Mucosa of rectum (tissue), 2 donors: ENCODE results near the gene DDR2.

Experiments used
- H3K27ac ChIP-seq, 2 donors: one replicate each; pipeline ENCODE4 v1.7.0; 2013; ENCODE audit warnings: inconsistent platforms in 2 of 2, low read depth in 2 of 2, low read length in 2 of 2
- H3K27me3 ChIP-seq, 2 donors: one replicate each; pipeline ENCODE4 v1.7.0; 2013; ENCODE audit warnings: low read length in 2 of 2; ENCODE audit not compliant: control insufficient read depth in 2 of 2, insufficient read depth in 2 of 2
- H3K36me3 ChIP-seq, 2 donors: one replicate each; pipeline ENCODE4 v1.7.0; 2013; ENCODE audit warnings: low read length in 2 of 2; ENCODE audit not compliant: control insufficient read depth in 2 of 2, insufficient read depth in 2 of 2
- H3K4me1 ChIP-seq, 2 donors: one replicate each; pipeline ENCODE4 v1.7.0; 2013; ENCODE audit warnings: low read length in 2 of 2, mild to moderate bottlenecking in 1 of 2; ENCODE audit not compliant: control insufficient read depth in 2 of 2, insufficient read depth in 2 of 2
- H3K4me3 ChIP-seq, 2 donors: one replicate each; pipeline ENCODE4 v1.7.0; 2013; ENCODE audit warnings: low read length in 2 of 2
- H3K9ac ChIP-seq, 2 donors: one replicate each; pipeline ENCODE4 v1.7.0; 2013; ENCODE audit warnings: low read length in 2 of 2, low read depth in 1 of 2, mild to moderate bottlenecking in 1 of 2
- H3K9me3 ChIP-seq, 2 donors: one replicate each; pipeline ENCODE4 v1.7.0; 2013; ENCODE audit warnings: low read length in 2 of 2; ENCODE audit not compliant: control insufficient read depth in 2 of 2
- donor health status: healthy.
- donor health status: Normal muscosa, but diverticular disease.

DDR2 gene

GRCh38 chr1:162645666-162646065 lies 13.4 kb downstream of the DDR2 start:
- Histone ChIP-seq H3K4me3 (no peak overlapping the region), H3K27ac (no peak overlapping the region), H3K4me1 (no peaks in the 10 kb centered on the region), H3K27me3 (no peaks in the 10 kb centered on the region), H3K9me3 (no peaks in the 10 kb centered on the region), H3K36me3 (no peaks in the 10 kb centered on the region), H3K9ac (no peak overlapping the region)

GRCh38 chr1:162649583-162649982 lies 17.3 kb downstream of the DDR2 start:
- Histone ChIP-seq H3K4me3 (no peak overlapping the region), H3K9me3 (no peaks in the 10 kb centered on the region), H3K36me3 (no peaks in the 10 kb centered on the region), H3K27me3 (no peaks in the 10 kb centered on the region), H3K4me1 (no peaks in the 10 kb centered on the region), H3K27ac (no peak overlapping the region), H3K9ac (no peak overlapping the region)

GRCh38 chr1:162654915-162655620 lies 22.8 kb downstream of the DDR2 start:
- H3K9me3 ChIP-seq = no peaks in the 10 kb centered on the region
- no peaks in the 10 kb centered on the region for H3K36me3 ChIP-seq
- H3K27me3 ChIP-seq = no peaks in the 10 kb centered on the region
- no peaks in the 10 kb centered on the region for H3K4me1 ChIP-seq
- H3K4me3 ChIP-seq = no peak overlapping the region
- no peak overlapping the region for H3K27ac ChIP-seq
- no peak overlapping the region for H3K9ac ChIP-seq

GRCh38 chr1:162656266-162656665 lies 24.0 kb downstream of the DDR2 start:
- Histone ChIP-seq H3K9me3 (no peaks in the 10 kb centered on the region), H3K9ac (no peak overlapping the region), H3K27ac (no peak overlapping the region), H3K36me3 (no peaks in the 10 kb centered on the region), H3K27me3 (no peaks in the 10 kb centered on the region), H3K4me3 (no peak overlapping the region), H3K4me1 (no peaks in the 10 kb centered on the region)

GRCh38 chr1:162660574-162660973 lies 28.3 kb downstream of the DDR2 start:
- Histone ChIP-seq H3K9me3 (no peaks in the 10 kb centered on the region), H3K27me3 (no peaks in the 10 kb centered on the region), H3K9ac (no peak overlapping the region), H3K4me3 (no peak overlapping the region), H3K27ac (no peak overlapping the region), H3K4me1 (peaks cover 0 to 2% of the 10 kb centered on the region in 2 donors), H3K36me3 (no peaks in the 10 kb centered on the region)

GRCh38 chr1:162661336-162661735 lies 29.1 kb downstream of the DDR2 start:
- H3K36me3 ChIP-seq = no peaks in the 10 kb centered on the region
- H3K9me3 ChIP-seq = no peaks in the 10 kb centered on the region
- H3K27ac ChIP-seq = no peak overlapping the region
- no peaks in the 10 kb centered on the region for H3K27me3 ChIP-seq
- peaks cover 0 to 2% of the 10 kb centered on the region in 2 donors for H3K4me1 ChIP-seq
- no peak overlapping the region for H3K9ac ChIP-seq
- H3K4me3 ChIP-seq = no peak overlapping the region

GRCh38 chr1:162662013-162662412 lies 29.7 kb downstream of the DDR2 start:
- H3K4me3 ChIP-seq = no peak overlapping the region
- no peak overlapping the region for H3K9ac ChIP-seq
- no peaks in the 10 kb centered on the region for H3K9me3 ChIP-seq
- no peak overlapping the region for H3K27ac ChIP-seq
- no peaks in the 10 kb centered on the region for H3K36me3 ChIP-seq
- H3K4me1 ChIP-seq = peaks cover 0 to 2% of the 10 kb centered on the region in 2 donors
- H3K27me3 ChIP-seq = no peaks in the 10 kb centered on the region

GRCh38 chr1:162663086-162663485 lies 30.8 kb downstream of the DDR2 start:
- Histone ChIP-seq H3K9ac (no peak overlapping the region), H3K9me3 (no peaks in the 10 kb centered on the region), H3K36me3 (no peaks in the 10 kb centered on the region), H3K27me3 (no peaks in the 10 kb centered on the region), H3K27ac (no peak overlapping the region), H3K4me1 (peaks cover 0 to 2% of the 10 kb centered on the region in 2 donors), H3K4me3 (no peak overlapping the region)

- H3K27ac ChIP-seq = no peak overlapping the region
- peaks cover 0 to 2% of the 10 kb centered on the region in 2 donors for H3K4me1 ChIP-seq
- no peaks in the 10 kb centered on the region for H3K27me3 ChIP-seq
- no peak overlapping the region for H3K4me3 ChIP-seq
- H3K9ac ChIP-seq = no peak overlapping the region
- no peaks in the 10 kb centered on the region for H3K9me3 ChIP-seq
- H3K36me3 ChIP-seq = no peaks in the 10 kb centered on the region
These were observed 31.4 kb downstream of the DDR2 start for GRCh38 chr1:162663589-162664106.

GRCh38 chr1:162666006-162666645 lies 33.9 kb downstream of the DDR2 start:
- H3K4me3 ChIP-seq = no peak overlapping the region
- H3K27ac ChIP-seq = no peak overlapping the region
- H3K4me1 ChIP-seq = peaks cover 0 to 2% of the 10 kb centered on the region in 2 donors

More at GRCh38 chr1:162666006-162666645, 33.9 kb downstream of the DDR2 start:
- H3K9me3 ChIP-seq = no peaks in the 10 kb centered on the region
- no peak overlapping the region for H3K9ac ChIP-seq
- H3K36me3 ChIP-seq = no peaks in the 10 kb centered on the region
- no peaks in the 10 kb centered on the region for H3K27me3 ChIP-seq
